GM06990 (cell line): ENCODE measurements around the gene RICTOR.

ENCODE experiments used
- DNase-seq: peaks from one replicate; pipeline ENCODE4 v3.0.0-alpha.2; 2011; ENCODE audit not compliant: insufficient read length; ENCODE audit errors: extremely low read depth
- H3K27me3 ChIP-seq: replicated peaks from 2 replicates; pipeline ENCODE4 v1.6.0; 2011; ENCODE audit warnings: low read length; ENCODE audit not compliant: control insufficient read depth, insufficient read depth
- H3K36me3 ChIP-seq: 2 replicates; pipeline ENCODE4 v1.5.1; 2011; ENCODE audit warnings: low read length; ENCODE audit not compliant: control insufficient read depth, insufficient read depth
- H3K4me3 ChIP-seq: replicated peaks from 2 replicates; pipeline ENCODE4 v1.5.1; 2011; ENCODE audit warnings: low read depth, mild to moderate bottlenecking, control low read depth, low read length
- CTCF ChIP-seq: IDR thresholded peaks from 2 replicates; pipeline ENCODE4 v1.5.1; 2011; ENCODE audit warnings: low read length, control low read depth, mild to moderate bottlenecking, inconsistent platforms; ENCODE audit not compliant: insufficient read depth, poor library complexity, severe bottlenecking

Gene RICTOR

GRCh38 chr5:39080168-39080567 is 6.0 kb upstream of the RICTOR start:
- Histone ChIP-seq H3K4me3 (no peak overlapping the region), H3K36me3 (no peaks in the 10 kb centered on the region), H3K27me3 (no peaks in the 10 kb centered on the region)
- no peak for DNase-seq
- TF ChIP-seq CTCF: no peak

- Histone ChIP-seq H3K36me3 (no peaks in the 10 kb centered on the region), H3K27me3 (no peaks in the 10 kb centered on the region), H3K4me3 (no peak overlapping the region)
- DNase-seq: no peak
- no peak for TF ChIP-seq CTCF
These were observed 4.9 kb upstream of the RICTOR start for GRCh38 chr5:39079147-39079546.

GRCh38 chr5:39076757-39077728 is 2.8 kb upstream of the RICTOR start:
- TF ChIP-seq CTCF: no peak
- H3K36me3 ChIP-seq: no peaks in the 10 kb centered on the region
- H3K27me3 ChIP-seq: no peaks in the 10 kb centered on the region
- peak; percentile 58 for DNase-seq
- H3K4me3 ChIP-seq: peak overlapping the region; percentile 35

- H3K27me3 ChIP-seq: no peaks in the 10 kb centered on the region
- no peak for DNase-seq
- TF ChIP-seq CTCF: no peak
- H3K36me3 ChIP-seq: no peaks in the 10 kb centered on the region
- H3K4me3 ChIP-seq: peak overlapping the region; percentile 8; the same call in 1 of the 2 replicates
These were observed 2.0 kb upstream of the RICTOR start for GRCh38 chr5:39076101-39076756.

GRCh38 chr5:39073767-39074016 is 507 bp downstream of the RICTOR start:
- no peak for TF ChIP-seq CTCF

More at GRCh38 chr5:39073767-39074016, 507 bp downstream of the RICTOR start:
- Histone ChIP-seq H3K4me3 (peak overlapping the region; percentile 89), H3K36me3 (no peaks in the 10 kb centered on the region), H3K27me3 (no peaks in the 10 kb centered on the region)
- no peak for DNase-seq
